Keratinocyte (primary cell): ENCODE data around the gene PRRC2B. TPM values are rescaled to one million over a fixed set of nuclear protein-coding genes. Genes with fewer than 3 reads are reported as not detected.

ENCODE experiments used
- DNase-seq: peaks from one replicate; pipeline ENCODE4 v3.0.0-alpha.2; 2011; ENCODE audit warnings: low read depth, missing footprints, low spot score
- FAIRE-seq: peaks from 2 replicates; lab custom pipeline; 2011; peaks lifted over from hg19 to GRCh38; lab: Jason Lieb, UNC
- H2AFZ ChIP-seq: 2 replicates; pipeline ENCODE4 v1.6.0; 2012; ENCODE audit warnings: low read length, control low read depth, inconsistent platforms; ENCODE audit not compliant: control insufficient read depth
- H3K27ac ChIP-seq: 2 replicates; pipeline ENCODE4 v1.5.1; 2011; ENCODE audit warnings: low read length; ENCODE audit not compliant: control insufficient read depth, insufficient read depth
- H3K27me3 ChIP-seq: 3 replicates; pipeline ENCODE4 v1.6.0; 2011; ENCODE audit warnings: low read length; ENCODE audit not compliant: control insufficient read depth, insufficient read depth; ENCODE audit errors: extremely low read depth
- H3K36me3 ChIP-seq, 2 experiments: 2 replicates in 1 of 2; 3 replicates in 1 of 2; pipeline ENCODE4 v1.5.1; 2011; ENCODE audit warnings: low read length in 2 of 2, mild to moderate bottlenecking in 1 of 2; ENCODE audit not compliant: control insufficient read depth in 2 of 2, insufficient read depth in 2 of 2; ENCODE audit errors: extremely low read depth in 1 of 2
- H3K4me1 ChIP-seq: 3 replicates; pipeline ENCODE4 v1.5.1; 2011; ENCODE audit warnings: low read length; ENCODE audit not compliant: control insufficient read depth, insufficient read depth; ENCODE audit errors: extremely low read depth
- H3K4me2 ChIP-seq: 3 replicates; pipeline ENCODE4 v1.6.0; 2011; ENCODE audit warnings: low read depth, low read length; ENCODE audit not compliant: control insufficient read depth, insufficient read depth; ENCODE audit errors: extremely low read depth
- H3K4me3 ChIP-seq, 3 experiments: fragments of 200-600 bp in 1 of 3; sonication (generic) in 1 of 3; 2 replicates in 2 of 3; 3 replicates in 1 of 3; pipeline ENCODE4 v1.5.1; 2011 to 2016; ENCODE audit warnings: low read length in 3 of 3, mild to moderate bottlenecking in 3 of 3, control low read depth in 2 of 3, inconsistent platforms in 1 of 3, low read depth in 1 of 3, mixed read lengths in 1 of 3, mixed run types in 1 of 3, moderate library complexity in 1 of 3; ENCODE audit not compliant: control insufficient read depth in 2 of 3, insufficient read depth in 2 of 3; ENCODE audit errors: extremely low read depth in 1 of 3
- H3K79me2 ChIP-seq: 2 replicates; pipeline ENCODE4 v1.6.0; 2012; ENCODE audit warnings: low read length; ENCODE audit not compliant: control insufficient read depth, insufficient read depth
- H3K9ac ChIP-seq: 3 replicates; pipeline ENCODE4 v1.6.0; 2011; ENCODE audit warnings: low read length; ENCODE audit not compliant: control insufficient read depth, insufficient read depth; ENCODE audit errors: extremely low read depth
- H3K9me1 ChIP-seq: 3 replicates; pipeline ENCODE4 v1.6.0; 2011; ENCODE audit warnings: low read length; ENCODE audit not compliant: control insufficient read depth, insufficient read depth; ENCODE audit errors: extremely low read depth
- H3K9me3 ChIP-seq: 2 replicates; pipeline ENCODE4 v1.5.1; 2012; ENCODE audit warnings: low read depth, low read length; ENCODE audit not compliant: control insufficient read depth
- H4K20me1 ChIP-seq: 3 replicates; pipeline ENCODE4 v1.6.0; 2011; ENCODE audit warnings: low read length; ENCODE audit not compliant: control insufficient read depth, insufficient read depth; ENCODE audit errors: extremely low read depth
- EZH2 ChIP-seq: IDR thresholded peaks from one replicate; pipeline ENCODE4 v1.6.1; 2012; ENCODE audit warnings: inconsistent platforms, mild to moderate bottlenecking, low read length, moderate library complexity
- dilution Hi-C: fragments of 300-500 bp; cut with MboI; formaldehyde crosslinking; loops from one replicate; pipeline ENCODE4 v1.7.0; 2020; ENCODE audit warnings: low sequenced_read_pairs; ENCODE audit not compliant: extremely low pct_ligation_motif_present
- polyA plus RNA-seq, 5 experiments: library from polyadenylated mRNA; depleted of rRNA in 3 of 5; stranded (reverse) in 3 of 5; stranded (forward) in 1 of 5; unstranded in 1 of 5; fragments of >200 nt; gene quantifications; 1 replicate in 1 of 5; 2 replicates in 3 of 5; 3 replicates in 1 of 5; pipeline versions ENCODE4 v1.2.1 to v1.2.3, GENCODE V29; 2011 to 2012; ENCODE audit warnings: missing spikeins in 2 of 5, low read depth in 1 of 5, low replicate concordance in 1 of 5
- TF ChIP-seq, protein P1 (sequence below), 3 experiments: IDR thresholded peaks in 1 of 3; conservative IDR thresholded peaks in 1 of 3; optimal IDR thresholded peaks in 1 of 3; 2 replicates in 2 of 3; 3 replicates in 1 of 3; pipeline versions ENCODE3 to v1.5.1; 2011; ENCODE audit warnings: low read length in 3 of 3, mild to moderate bottlenecking in 3 of 3, moderate library complexity in 2 of 3, control low read depth in 1 of 3, inconsistent platforms in 1 of 3; ENCODE audit not compliant: insufficient read depth in 2 of 3; ENCODE audit errors: extremely low read depth in 1 of 3

The PRRC2B gene
- polyA plus RNA-seq, 1 donor (not counting 4 experiments of a cell fraction or from before 2014, with no cell fraction given) = 20.8 TPM

DNA sequence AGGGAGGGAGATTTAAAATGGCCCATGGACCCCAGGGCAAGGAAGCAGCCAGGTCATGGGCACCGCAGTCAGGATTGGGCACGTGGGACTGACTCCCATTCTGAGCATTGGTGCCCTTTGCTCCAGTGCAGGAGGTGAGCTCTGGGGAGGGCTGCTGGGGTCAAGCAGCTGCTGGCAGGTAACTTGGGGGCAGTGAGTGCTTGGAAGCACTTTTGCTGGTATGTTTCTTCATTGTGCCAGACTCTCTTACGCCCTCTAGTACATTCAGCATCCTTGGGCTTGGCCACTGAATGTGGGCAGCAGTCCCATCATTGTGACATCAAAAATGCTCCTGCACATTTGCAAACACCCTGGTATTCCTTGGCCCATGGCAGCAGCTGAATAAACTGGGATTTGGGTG, 32.7 kb downstream of the PRRC2B start:
- Histone ChIP-seq H2AFZ (no peak overlapping the region), H3K9me1 (peaks cover 10% of the 10 kb centered on the region), H3K36me3 (peaks cover 10 to 14% of the 10 kb centered on the region in 2 experiments), H3K79me2 (peaks cover 83% of the 10 kb centered on the region), H3K9me3 (no peaks in the 10 kb centered on the region), H4K20me1 (peaks cover 54% of the 10 kb centered on the region), H3K27ac (no peak overlapping the region), H3K4me1 (peaks cover 26% of the 10 kb centered on the region), H3K9ac (no peak overlapping the region), H3K4me3 (no peak overlapping the region), H3K27me3 (no peaks in the 10 kb centered on the region), H3K4me2 (no peak overlapping the region)
- TF ChIP-seq, protein P1, sequence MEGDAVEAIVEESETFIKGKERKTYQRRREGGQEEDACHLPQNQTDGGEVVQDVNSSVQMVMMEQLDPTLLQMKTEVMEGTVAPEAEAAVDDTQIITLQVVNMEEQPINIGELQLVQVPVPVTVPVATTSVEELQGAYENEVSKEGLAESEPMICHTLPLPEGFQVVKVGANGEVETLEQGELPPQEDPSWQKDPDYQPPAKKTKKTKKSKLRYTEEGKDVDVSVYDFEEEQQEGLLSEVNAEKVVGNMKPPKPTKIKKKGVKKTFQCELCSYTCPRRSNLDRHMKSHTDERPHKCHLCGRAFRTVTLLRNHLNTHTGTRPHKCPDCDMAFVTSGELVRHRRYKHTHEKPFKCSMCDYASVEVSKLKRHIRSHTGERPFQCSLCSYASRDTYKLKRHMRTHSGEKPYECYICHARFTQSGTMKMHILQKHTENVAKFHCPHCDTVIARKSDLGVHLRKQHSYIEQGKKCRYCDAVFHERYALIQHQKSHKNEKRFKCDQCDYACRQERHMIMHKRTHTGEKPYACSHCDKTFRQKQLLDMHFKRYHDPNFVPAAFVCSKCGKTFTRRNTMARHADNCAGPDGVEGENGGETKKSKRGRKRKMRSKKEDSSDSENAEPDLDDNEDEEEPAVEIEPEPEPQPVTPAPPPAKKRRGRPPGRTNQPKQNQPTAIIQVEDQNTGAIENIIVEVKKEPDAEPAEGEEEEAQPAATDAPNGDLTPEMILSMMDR (optimal IDR thresholded peaks at IDR 0.05 in 1 of 3, IDR thresholded peaks at IDR 0.05 in 1 of 3, conservative IDR thresholded peaks at IDR 0.05 in 1 of 3; ENCODE audit: extremely low read depth in 1 of 3, insufficient read depth in 2 of 3, low read length in 3 of 3) = peak in 1 of 3 experiments; percentile 7
- TF ChIP-seq EZH2 = no peak
- FAIRE-seq (no peak), DNase-seq (no peak)
- dilution Hi-C loops = no loop called here

DNA sequence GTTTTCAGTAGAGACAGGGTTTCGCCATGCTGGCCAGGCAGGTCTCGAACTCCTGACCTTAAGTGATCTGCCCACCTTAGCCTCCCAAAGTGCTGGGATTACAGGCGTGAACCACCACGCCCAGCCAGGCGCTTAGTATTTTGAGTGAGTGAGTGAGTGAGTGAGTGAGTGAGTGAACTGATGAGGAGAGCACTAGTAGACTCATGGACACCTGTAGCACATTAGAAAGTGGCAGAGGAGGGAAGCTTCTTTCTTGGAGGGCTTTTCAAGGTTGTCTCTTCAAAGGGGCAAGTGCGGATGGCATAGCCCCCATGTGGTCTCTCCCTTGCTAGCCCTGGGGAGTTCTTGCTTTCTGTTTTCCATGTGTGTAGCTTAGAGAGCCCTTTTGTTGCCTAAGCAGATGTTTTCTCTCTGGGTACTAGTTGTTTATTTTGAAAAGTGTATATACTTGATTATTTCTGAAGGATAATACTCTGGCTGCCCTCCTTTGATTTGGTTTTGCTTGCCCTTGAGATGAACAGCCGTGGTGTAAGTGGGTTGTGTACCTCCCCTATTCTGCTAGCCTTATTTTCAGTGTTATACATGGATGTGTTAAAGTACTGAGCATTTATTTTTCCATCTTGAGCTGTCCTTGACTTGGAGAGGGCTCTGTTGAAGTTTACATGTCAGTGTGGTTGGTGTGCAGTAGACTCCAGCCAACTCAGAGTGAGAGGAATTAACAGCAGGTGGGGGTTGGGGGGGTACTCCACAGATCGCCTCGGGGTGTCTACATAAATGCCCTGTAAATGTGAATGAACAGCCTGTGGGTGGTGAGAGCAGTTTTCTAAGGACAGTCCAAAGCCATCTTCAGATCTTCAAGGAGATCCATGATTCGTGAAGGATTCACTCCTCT, 35.5 kb downstream of the PRRC2B start:
- Histone ChIP-seq H3K4me3 (no peak overlapping the region), H2AFZ (no peak overlapping the region), H3K27me3 (no peaks in the 10 kb centered on the region), H3K4me2 (no peak overlapping the region), H3K4me1 (peaks cover 17% of the 10 kb centered on the region), H4K20me1 (peaks cover 43% of the 10 kb centered on the region), H3K79me2 (peaks cover 85% of the 10 kb centered on the region), H3K27ac (no peak overlapping the region), H3K9me3 (no peaks in the 10 kb centered on the region), H3K36me3 (peaks cover 24 to 30% of the 10 kb centered on the region in 2 experiments), H3K9ac (no peak overlapping the region), H3K9me1 (peaks cover 3% of the 10 kb centered on the region)
- TF ChIP-seq, protein P1 (optimal IDR thresholded peaks at IDR 0.05 in 1 of 3, IDR thresholded peaks at IDR 0.05 in 1 of 3, conservative IDR thresholded peaks at IDR 0.05 in 1 of 3; ENCODE audit: extremely low read depth in 1 of 3, insufficient read depth in 2 of 3, low read length in 3 of 3) = no peak
- TF ChIP-seq EZH2 = no peak
- FAIRE-seq (no peak), DNase-seq (no peak)
- dilution Hi-C loops = no loop called here
